ENCODE data around the gene RNF44. TPM values are rescaled to one million over a fixed set of nuclear protein-coding genes. Genes with fewer than 3 reads are reported as not detected.

Gene RNF44
- total and polyA plus RNA-seq, 11 donors = 9.2 to 35.7 (median 20.0) TPM

DNA sequence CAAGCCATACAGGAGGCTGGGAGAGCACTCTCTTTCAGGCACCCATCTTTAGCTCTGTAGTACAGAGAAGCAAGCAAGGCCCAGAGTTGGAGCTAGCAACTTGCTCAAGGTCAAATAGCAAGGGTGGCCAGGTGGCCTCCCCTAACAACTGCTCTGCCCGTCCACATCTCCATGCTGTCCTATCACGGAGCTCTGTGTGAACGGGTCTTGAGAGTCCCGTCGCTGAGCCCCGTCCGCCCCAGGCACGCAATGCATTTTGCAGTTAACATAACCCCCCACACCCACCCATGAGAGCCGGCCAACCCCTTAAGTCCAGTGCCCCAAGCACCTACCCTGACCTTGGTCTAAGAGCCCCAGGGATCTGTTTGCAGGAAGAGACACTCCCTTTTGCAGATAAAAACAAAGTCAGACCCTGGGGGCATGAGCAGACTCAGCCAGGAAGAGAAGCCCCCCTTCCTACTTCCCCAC is 1.5 kb downstream of the RNF44 start:
- peak overlapping the region; percentile 92 to 100 (median 96) for H3K27ac ChIP-seq
- intact Hi-C loops (cut with DNase I) = loop anchor here in 6 of 10 donors (2.0 to 10.0 kb wide), 7 partner anchors 88 to 469 kb away; partner anchors contain the start of genes FAF2 (in 4 of the 6), CLTB (in 3 of the 6), ARL10 (in 1 of the 6) and HIGD2A (in 1 of the 6)
- H3K27me3 ChIP-seq = no peaks in the 10 kb centered on the region
- H3K9me3 ChIP-seq = no peaks in the 10 kb centered on the region
- 1 to 3% (median 2%) methylated on average over 9 of the region's 9 CpGs for WGBS, 4 donors
- ATAC-seq (no peak), DNase-seq (peak in 2 of 5 donors; percentile 25 to 28)
- peaks cover 0 to 16% (median 14%) of the 10 kb centered on the region in 9 donors for H3K36me3 ChIP-seq
- TF ChIP-seq POLR2A (IDR thresholded peaks at IDR 0.05) (no peak), CTCF (IDR thresholded peaks at IDR 0.05) (no peak)
- peaks cover 15 to 77% (median 58%) of the 10 kb centered on the region in 12 donors for H3K4me1 ChIP-seq
- peak overlapping the region; percentile 56 to 98 (median 88) for H3K4me3 ChIP-seq

GRCh38 chr5:176535101-176535663 is 2.0 kb downstream of the RNF44 start:
- TF ChIP-seq CTCF (IDR thresholded peaks at IDR 0.05) = no peak
- no peak for TF ChIP-seq POLR2A (IDR thresholded peaks at IDR 0.05)
- DNase-seq (peak in 3 of 5 donors; percentile 39 to 43 (median 40)), ATAC-seq (no peak)
- peaks cover 15 to 74% (median 60%) of the 10 kb centered on the region in 12 donors for H3K4me1 ChIP-seq
- H3K36me3 ChIP-seq = peaks cover 0 to 21% (median 18%) of the 10 kb centered on the region in 9 donors
- WGBS, 4 donors = 45 to 47% (median 46%) methylated on average over 11 of the region's 11 CpGs
- H3K9me3 ChIP-seq = no peaks in the 10 kb centered on the region
- peak overlapping the region in 11 of 12 donors; percentile 56 to 98 (median 85) for H3K4me3 ChIP-seq
- H3K27ac ChIP-seq = peak overlapping the region; percentile 45 to 100 (median 96)
- intact Hi-C loops (cut with DNase I) = loop anchor here in 6 of 10 donors (5.0 to 10.0 kb wide), 6 partner anchors 88 to 470 kb away; partner anchors contain the start of genes FAF2 (in 4 of the 6), CLTB (in 2 of the 6), ARL10 (in 1 of the 6) and HIGD2A (in 1 of the 6)
- no peaks in the 10 kb centered on the region for H3K27me3 ChIP-seq

GRCh38 chr5:176534640-176535039 is 2.6 kb downstream of the RNF44 start:
- intact Hi-C loops (cut with DNase I) = loop anchor here in 6 of 10 donors (5.0 to 10.0 kb wide), 6 partner anchors 87 to 470 kb away; partner anchors contain the start of genes FAF2 (in 4 of the 6), CLTB (in 2 of the 6), ARL10 (in 1 of the 6) and HIGD2A (in 1 of the 6)
- Histone ChIP-seq H3K9me3 (no peaks in the 10 kb centered on the region), H3K27ac (peak overlapping the region in 11 of 12 donors; percentile 92 to 100 (median 96)), H3K4me1 (peaks cover 15 to 77% (median 60%) of the 10 kb centered on the region in 12 donors), H3K27me3 (no peaks in the 10 kb centered on the region), H3K36me3 (peaks cover 0 to 25% (median 19%) of the 10 kb centered on the region in 9 donors), H3K4me3 (peak overlapping the region in 6 of 12 donors; percentile 65 to 98 (median 76))
- peak in 2 of 5 donors; percentile 15 to 17 for DNase-seq
- 53 to 72% (median 64%) methylated on average over 4 of the region's 4 CpGs for WGBS, 4 donors
- ATAC-seq = no peak
- TF ChIP-seq CTCF (IDR thresholded peaks at IDR 0.05) (no peak), POLR2A (IDR thresholded peaks at IDR 0.05) (no peak)

Measured in heart left ventricle (tissue), 16 donors.